ENCODE data around the gene KLK13. TPM values are rescaled to one million over a fixed set of nuclear protein-coding genes. Genes with fewer than 3 reads are reported as not detected.

Gene KLK13
- total RNA-seq (under 1 TPM in 1 of 9 donors, not detected in 8; 0.11 TPM), polyA plus RNA-seq (under 1 TPM in 1 of 3 donors, not detected in 2; 0.47 TPM)
- long read RNA-seq, donor 1 = 0 reads
- long read RNA-seq, donor 2 = 0 reads
- long read RNA-seq, donor 3 = 0 reads
- long read RNA-seq, donor 4 = 0 reads
- long read RNA-seq, donor 5 = 0 reads
- long read RNA-seq, donor 6 = 0 reads
- long read RNA-seq, donor 7 = 0 reads
- long read RNA-seq, donor 8 = 0 reads
- long read RNA-seq, donor 9 = 0 reads
- long read RNA-seq, donor 10 = 0 reads

DNA sequence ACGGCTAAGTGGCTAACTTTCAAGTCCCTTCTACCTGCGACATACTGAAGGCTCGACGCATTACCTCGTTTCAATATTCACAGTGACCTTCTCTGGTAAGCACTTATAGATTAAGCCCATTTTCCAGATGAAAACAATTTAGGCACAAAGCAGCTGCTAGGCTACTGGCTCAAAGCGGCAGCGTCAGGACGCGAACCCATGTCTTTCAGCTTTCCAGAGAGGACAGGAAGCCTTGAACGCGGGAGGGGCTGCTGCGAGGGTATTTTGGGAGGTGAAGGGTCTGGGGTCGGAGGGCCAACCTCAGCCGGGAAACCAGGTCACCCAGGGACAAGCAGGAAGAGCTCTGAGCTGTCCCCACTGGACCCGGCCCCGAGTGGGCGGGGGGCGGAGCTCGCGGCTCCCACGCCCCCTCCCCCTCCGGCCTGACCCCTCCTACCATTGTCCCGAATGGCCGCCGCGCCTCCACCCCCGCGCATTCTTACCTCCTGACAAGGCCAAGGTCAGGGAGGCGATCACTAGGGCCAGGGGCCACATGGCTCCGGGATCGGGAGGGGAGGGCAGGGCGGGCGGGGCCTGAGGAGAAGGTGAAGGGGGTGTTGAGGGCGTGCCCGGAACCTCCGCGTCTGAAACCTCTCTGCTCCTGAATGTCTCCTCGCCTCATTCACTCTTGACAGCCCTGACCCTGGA is at the start of gene KLK13:
Gene KLK13, minus strand, starts transcription at position 559 of the 687 bp plus-strand sequence. Its CDS starts 25 bp downstream, at position 534.
- H3K27me3 ChIP-seq = no peaks in the 10 kb centered on the region
- WGBS, 4 donors = 12 to 20% (median 15%) methylated on average over 24 to 38 of the region's 38 CpGs
- peak in 5 of 7 donors; percentile 14 to 60 (median 40) for DNase-seq
- peaks cover 3 to 5% of the 10 kb centered on the region in 2 donors for H3K4me1 ChIP-seq (replicated peaks in 1 of 2)
- H3K4me3 ChIP-seq = peak within 1 kb of the TSS in 1 of 4 donors; percentile 44
- no peaks in the 10 kb centered on the region for H3K36me3 ChIP-seq (replicated peaks in 1 of 2)
- TF ChIP-seq, protein P1, sequence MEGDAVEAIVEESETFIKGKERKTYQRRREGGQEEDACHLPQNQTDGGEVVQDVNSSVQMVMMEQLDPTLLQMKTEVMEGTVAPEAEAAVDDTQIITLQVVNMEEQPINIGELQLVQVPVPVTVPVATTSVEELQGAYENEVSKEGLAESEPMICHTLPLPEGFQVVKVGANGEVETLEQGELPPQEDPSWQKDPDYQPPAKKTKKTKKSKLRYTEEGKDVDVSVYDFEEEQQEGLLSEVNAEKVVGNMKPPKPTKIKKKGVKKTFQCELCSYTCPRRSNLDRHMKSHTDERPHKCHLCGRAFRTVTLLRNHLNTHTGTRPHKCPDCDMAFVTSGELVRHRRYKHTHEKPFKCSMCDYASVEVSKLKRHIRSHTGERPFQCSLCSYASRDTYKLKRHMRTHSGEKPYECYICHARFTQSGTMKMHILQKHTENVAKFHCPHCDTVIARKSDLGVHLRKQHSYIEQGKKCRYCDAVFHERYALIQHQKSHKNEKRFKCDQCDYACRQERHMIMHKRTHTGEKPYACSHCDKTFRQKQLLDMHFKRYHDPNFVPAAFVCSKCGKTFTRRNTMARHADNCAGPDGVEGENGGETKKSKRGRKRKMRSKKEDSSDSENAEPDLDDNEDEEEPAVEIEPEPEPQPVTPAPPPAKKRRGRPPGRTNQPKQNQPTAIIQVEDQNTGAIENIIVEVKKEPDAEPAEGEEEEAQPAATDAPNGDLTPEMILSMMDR (IDR thresholded peaks at IDR 0.05) = no peak
- no peak for TF ChIP-seq POLR2A (IDR thresholded peaks at IDR 0.05)
- H3K9me3 ChIP-seq (replicated peaks in 1 of 3) = no peaks in the 10 kb centered on the region
- intact Hi-C loops (cut with DNase I) = no loop called here
- H3K27ac ChIP-seq = no peak within 1 kb of the TSS

DNA sequence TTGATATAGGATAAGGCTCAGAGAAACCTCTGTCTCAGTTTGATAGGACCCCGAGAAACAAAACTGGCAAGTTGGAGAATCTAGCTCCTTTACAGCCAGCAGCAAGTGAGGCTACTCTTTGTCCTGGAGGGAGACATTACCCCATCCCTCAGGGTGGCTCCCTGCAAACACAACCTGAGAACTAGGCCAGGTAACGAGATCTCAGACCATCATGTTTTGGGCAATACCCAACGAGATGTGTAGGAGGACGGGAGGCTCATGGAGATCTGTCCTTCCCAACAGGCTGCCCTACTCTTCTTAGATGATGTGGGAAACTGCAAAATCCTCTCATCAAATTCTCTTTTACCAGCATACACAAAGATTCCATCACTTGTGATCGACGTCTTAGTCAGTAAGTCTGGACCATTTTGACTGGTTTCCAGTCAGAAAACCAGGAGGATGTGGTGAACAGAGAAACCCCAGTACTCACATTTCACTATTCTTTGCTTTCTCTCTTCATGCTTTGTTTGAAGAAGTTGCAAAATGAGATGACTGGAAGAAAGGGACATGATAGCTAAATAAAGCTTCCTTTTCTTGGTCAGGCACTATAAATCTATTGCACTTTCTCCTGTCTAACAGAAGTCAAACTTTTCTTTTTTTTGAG is 49.3 kb upstream of the KLK13 start:
- intact Hi-C loops (cut with DNase I) = no loop called here
- 67 to 83% (median 70%) methylated on average over 5 to 6 of the region's 6 CpGs for WGBS, 4 donors

GRCh38 chr19:51111606-51112005 is 46.7 kb upstream of the KLK13 start:
- H3K4me1 ChIP-seq (replicated peaks in 1 of 2) = peaks cover 9 to 13% of the 10 kb centered on the region in 2 donors
- H3K27me3 ChIP-seq = no peaks in the 10 kb centered on the region
- intact Hi-C loops (cut with DNase I) = no loop called here
- H3K9me3 ChIP-seq (replicated peaks in 1 of 3) = no peaks in the 10 kb centered on the region
- DNase-seq = no peak
- H3K4me3 ChIP-seq = no peak overlapping the region
- H3K27ac ChIP-seq = no peak overlapping the region
- 44 to 51% (median 47%) methylated on average over 6 of the region's 6 CpGs for WGBS, 4 donors
- no peaks in the 10 kb centered on the region for H3K36me3 ChIP-seq (replicated peaks in 1 of 2)
- TF ChIP-seq, protein P1 (IDR thresholded peaks at IDR 0.05) = peak in 1 of 6 experiments; percentile 14
- TF ChIP-seq POLR2A (IDR thresholded peaks at IDR 0.05) = no peak

More for the DNA sequence above, 49.3 kb upstream of the KLK13 start:
- Histone ChIP-seq H3K4me3 (no peak overlapping the region), H3K27ac (no peak overlapping the region), H3K36me3 (replicated peaks in 1 of 2) (no peaks in the 10 kb centered on the region), H3K4me1 (replicated peaks in 1 of 2) (no peaks in the 10 kb centered on the region), H3K9me3 (replicated peaks in 1 of 3) (no peaks in the 10 kb centered on the region), H3K27me3 (no peaks in the 10 kb centered on the region)
- no peak for DNase-seq
- TF ChIP-seq, protein P1 (IDR thresholded peaks at IDR 0.05) = no peak
- no peak for TF ChIP-seq POLR2A (IDR thresholded peaks at IDR 0.05)

DNA sequence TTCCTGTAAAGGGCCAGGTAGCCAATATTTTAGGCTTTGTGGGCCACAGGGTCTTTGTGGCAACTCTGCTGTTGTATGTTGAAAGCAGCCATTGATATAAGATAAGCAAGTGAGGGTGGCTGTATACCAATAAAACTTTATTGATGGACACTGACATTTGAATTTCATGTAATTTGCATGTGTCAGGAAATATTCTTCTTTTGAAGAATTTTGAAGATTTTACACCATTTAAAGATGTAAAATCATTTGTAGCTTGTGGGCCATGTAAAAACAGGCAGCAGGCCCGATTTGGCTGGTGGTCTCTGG is 45.7 kb upstream of the KLK13 start:
- H3K4me1 ChIP-seq (replicated peaks in 1 of 2) = peaks cover 9 to 13% of the 10 kb centered on the region in 2 donors
- H3K9me3 ChIP-seq (replicated peaks in 1 of 3) = no peaks in the 10 kb centered on the region
- intact Hi-C loops (cut with DNase I) = no loop called here
- WGBS, 4 donors = 52 to 73% (median 62%) methylated on average over 1 of the region's 1 CpG
- no peaks in the 10 kb centered on the region for H3K36me3 ChIP-seq (replicated peaks in 1 of 2)
- DNase-seq = no peak
- H3K4me3 ChIP-seq = no peak overlapping the region
- H3K27ac ChIP-seq = no peak overlapping the region
- no peaks in the 10 kb centered on the region for H3K27me3 ChIP-seq
- TF ChIP-seq, protein P1 (IDR thresholded peaks at IDR 0.05) = no peak
- TF ChIP-seq POLR2A (IDR thresholded peaks at IDR 0.05) = no peak
